GM04503 (cell line): ENCODE data around the gene ADGRA3.
"Not testable (repeated sequence)": the region's sequence is repeated elsewhere in the genome, so short reads cannot be mapped to it uniquely, and the experiment has no call there.

Experiments
- DNase-seq: peaks from one replicate; pipeline ENCODE4 v3.0.0-alpha.2; 2012; ENCODE audit warnings: low read depth

Gene ADGRA3

DNA sequence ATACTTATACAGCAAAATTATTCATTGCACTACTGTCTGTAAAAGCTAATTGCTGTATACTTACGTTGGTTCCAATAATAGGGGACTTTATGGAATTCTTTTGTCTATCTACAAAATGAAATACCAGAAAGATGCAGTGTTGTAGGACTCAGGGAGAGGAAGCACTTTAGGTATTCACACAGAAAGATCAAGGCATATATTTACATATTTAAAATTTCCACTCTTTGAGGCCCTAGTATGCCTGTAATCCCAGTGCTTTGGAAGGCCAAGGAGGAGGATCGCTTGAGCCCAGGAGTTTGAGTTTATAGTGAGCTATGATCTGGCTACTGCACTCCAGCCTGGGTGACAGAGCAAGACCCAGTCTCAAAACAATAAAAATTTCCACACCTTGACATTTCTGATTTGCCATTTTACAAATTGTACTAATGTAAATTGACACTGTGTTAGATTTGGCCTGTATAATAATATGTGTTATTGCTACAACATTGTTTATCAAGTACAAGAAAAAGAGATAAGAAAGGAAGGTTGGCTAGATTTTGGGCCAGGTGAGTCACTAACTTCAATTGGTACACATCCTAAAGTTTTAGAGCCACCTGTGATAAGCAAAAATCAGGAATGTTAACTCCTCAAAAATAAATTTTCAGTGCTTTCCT lies 35.1 kb downstream of the ADGRA3 start:
- no peak for DNase-seq

DNA sequence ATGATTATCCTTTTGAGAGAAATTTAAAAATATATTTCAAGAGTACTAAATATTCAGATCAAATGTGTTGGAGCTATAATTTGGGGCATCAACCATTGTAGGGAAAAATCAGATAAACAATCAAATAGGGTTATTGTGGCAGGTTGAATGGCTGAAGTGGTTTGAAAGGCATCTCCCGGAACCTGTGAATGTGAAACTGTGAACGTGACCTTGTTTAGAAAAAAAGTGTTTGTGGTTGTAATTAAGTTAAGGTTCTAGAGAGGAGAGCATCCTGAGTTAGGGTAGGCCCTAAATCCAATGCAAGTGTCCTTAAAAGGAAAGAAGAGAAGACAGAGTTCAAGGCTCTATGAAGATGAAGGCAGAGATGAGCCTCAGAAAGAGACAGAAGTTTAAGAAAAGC lies 37.4 kb downstream of the ADGRA3 start:
- no peak for DNase-seq

DNA sequence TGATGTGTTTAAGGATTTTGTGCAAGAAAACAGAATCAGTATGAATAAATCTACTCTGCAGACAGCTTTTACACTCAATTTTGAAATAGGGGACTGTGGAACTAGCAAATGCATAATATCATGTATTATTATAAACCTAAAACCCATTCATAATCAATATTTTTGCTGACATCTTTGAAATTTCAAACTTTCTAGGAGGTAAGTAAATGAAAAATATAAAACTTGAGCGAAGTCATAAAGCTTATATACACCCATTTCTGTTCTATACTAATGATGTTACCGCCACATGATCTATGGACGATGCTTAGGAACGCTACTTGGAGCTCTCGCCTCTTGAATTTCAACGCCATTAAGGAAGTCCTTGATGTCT lies 38.1 kb downstream of the ADGRA3 start:
- no peak for DNase-seq

DNA sequence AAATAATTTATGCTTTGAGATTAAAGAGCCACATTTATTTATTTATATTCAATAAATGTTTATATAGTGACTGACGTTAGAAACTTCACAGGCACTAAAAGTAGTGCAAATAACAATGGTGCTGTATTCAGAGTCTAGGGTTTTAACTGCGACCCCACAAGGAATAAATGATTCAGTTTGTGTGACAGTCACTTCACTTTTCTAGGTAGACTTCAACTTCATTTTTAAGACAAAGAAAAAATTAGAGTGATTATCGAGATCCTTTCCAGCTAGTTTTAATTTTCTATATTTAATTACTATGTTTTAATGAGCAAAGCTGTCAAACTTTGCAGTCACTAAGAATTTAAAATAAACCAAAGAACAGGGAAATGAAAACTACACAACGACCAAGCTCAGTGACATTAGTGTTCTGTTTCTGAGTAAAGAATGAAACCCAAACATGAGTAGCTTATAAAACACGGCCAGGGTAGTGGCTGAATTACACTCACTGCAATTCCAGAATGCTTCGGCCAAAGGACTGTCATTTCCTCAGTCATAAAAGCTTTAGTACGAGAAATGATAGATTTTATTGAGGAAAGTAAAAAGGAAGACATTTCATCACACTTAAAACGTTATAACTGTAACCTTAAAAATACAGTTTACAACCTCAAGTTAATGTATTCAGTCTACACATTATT lies 38.6 kb downstream of the ADGRA3 start:
- no peak for DNase-seq

DNA sequence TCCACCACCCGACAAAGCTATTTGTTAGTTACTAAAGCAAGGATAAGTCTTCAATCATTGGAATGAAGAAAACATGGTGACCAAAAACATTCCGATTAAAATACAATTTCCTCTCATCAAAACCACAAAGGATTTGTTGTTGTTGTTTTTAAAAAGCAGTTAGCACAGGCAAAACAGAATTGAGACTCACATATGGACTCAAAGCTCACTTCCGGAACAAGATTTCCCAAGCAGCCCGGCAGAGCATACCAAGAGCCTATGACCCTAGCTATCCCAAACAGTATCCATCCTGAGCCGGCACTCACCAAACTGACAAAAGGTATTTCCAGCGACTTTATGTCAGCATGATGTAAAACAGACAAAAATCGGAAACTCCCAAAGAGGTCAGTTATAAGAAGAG lies 39.9 kb downstream of the ADGRA3 start:
- DNase-seq: no peak

DNA sequence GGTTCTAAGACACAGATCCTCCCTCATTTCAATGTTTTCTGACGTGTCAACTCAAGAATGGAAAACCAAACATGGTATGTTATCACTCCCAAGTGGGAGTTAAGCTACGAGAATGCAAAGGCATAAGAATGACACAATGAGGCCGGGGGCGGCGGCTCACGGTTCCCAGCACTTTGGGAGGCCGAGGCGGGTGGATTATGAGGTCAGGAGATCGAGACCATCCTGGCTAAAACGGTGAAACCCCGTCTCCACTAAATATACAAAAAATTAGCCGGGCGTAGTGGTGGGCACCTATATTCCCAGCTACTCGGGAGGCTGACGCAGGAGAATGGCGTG lies 40.6 kb downstream of the ADGRA3 start:
- not testable (repeated sequence) for DNase-seq

DNA sequence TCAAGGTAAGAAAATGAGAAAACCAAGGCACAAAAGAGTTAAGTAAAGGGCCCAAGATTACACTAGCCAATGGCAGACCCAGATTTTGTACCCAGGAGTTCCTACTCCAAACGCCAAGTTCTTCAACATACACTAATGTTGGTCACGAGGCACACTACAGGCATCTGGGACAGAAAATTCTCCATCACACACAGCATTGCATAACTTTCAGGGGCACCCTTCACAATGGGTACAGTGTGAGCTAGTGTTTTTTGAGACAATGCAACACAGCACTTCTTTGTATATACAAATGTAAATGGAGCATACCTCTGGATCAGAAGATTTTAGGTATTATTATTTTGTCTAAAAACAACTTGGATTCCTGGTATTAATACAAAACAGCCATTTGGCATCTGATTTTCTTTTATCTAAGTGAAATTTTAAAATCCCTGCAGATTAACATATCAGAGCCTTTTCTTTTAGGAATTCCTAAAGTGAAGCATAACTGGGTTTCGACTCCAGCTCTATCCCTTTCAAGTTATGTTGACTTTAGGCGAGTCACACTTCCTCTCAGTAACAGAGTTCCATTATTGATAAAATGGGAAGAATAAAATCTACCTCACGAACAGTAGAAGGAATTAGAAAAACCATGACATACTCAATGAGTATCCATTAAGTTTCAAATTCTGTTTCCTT lies 41.1 kb downstream of the ADGRA3 start:
- no peak for DNase-seq

DNA sequence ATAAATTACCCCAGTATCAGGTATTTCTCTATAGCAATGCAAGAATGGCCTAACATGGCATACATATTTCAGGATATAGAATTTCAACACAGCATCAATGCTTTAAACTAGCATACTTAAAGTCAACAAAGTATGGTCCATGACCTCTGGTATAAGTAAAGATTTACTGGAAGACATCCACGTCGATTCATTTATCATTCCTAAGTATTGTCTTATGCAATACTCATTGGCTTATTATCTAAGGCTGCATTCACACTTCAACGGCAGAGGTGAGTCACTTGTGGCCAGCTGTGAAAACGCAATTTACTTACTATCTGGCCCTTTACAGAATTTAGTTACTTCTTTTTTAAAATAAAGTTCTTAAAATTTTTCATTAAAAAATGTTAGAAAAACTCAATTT lies 42.6 kb downstream of the ADGRA3 start:
- no peak for DNase-seq

DNA sequence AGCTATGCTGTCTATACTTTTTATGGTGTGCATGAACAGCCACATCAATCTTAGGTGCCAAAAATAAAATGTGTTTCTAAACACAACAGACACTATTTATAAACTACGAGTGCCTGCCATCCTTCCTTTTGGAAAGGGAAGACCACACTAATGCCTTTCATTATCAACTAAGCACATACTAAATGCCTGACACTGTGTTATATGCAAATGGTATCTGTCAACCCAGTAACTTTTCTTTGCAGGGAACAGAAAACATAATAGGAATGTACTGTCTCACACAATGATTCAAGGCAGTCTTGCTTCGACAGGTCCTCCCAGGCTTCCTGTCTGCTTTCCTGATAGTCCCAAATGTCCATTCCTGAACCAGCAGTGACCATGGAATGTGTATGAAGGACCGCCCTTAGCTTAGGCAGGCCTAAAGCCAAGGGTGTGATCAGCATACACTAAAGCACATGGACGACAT lies 43.8 kb downstream of the ADGRA3 start:
- DNase-seq: no peak

DNA sequence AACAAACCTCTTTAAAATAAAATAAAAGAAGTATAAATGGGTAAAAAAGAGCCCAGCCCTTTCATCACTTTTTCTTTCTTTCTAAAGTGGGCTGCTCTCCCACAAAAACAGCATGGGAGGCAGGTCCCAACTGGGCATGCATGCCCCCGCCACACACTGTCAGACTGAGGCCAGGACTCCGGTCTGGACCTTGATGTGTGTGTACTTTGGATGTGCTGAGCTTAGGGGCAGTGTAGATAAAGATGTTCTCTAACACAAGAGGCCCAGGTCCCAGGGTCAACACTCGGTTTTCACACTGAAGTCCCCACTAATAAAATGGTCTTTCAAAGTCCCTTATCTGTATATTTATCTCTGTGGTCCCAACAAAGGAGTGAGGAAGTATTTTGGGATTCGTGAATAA lies 44.4 kb downstream of the ADGRA3 start:
- no peak for DNase-seq

DNA sequence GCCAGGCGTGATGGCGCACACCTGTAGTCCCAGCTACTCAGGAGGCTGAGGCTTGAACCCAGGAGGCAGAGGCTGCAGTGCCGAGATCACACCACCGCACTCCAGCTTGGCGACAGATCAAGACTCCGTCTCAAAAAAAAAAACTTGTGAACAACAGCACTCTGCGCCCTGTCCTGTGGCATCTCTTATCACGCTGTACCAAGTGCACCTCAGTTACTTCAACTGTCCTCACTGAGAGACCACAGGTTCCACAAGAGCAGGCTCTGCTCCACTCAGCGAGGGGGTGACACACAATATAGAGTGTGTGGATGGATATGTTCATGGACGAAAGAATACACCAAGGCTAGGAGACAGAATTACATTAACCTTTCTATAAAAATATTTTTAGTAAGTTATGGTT lies 49.3 kb downstream of the ADGRA3 start:
- no peak for DNase-seq

DNA sequence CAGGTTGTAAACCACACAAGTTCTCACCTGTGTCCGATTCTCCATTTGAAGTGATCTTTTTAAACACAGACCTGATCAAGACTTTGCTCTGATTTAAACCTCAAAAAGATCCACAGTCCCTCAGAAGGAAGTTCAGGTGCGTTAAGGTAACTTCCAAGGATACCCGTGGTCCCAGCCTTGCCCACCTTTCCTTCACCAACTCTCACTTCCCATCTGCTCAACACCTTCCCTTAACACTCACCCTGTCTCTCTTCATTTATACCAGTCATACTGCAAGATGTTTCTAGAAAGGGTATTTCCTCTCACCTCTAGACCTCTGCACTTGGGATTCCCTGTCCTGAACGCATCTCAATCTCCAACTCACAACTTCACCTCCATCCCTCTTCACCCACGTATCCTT lies 49.9 kb downstream of the ADGRA3 start:
- no peak for DNase-seq

DNA sequence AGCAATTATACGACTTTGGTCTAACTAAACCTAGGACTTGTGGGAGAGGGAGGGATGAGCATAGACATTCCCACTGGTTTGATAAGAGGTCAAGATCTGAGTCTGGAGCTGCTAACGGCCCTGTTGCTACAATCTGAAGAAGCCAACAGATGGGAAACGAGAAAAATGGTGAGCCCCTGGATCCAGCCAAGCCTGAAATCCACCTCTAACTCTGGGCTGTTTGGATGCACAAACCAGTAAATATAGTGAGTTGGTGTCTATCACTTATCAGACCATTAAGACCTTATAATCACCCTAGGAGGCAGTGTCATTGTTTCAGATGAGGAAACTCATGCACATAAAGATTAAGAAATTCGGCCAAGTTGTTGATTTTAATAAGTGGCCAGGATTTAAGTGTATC lies 50.5 kb downstream of the ADGRA3 start:
- DNase-seq: no peak

DNA sequence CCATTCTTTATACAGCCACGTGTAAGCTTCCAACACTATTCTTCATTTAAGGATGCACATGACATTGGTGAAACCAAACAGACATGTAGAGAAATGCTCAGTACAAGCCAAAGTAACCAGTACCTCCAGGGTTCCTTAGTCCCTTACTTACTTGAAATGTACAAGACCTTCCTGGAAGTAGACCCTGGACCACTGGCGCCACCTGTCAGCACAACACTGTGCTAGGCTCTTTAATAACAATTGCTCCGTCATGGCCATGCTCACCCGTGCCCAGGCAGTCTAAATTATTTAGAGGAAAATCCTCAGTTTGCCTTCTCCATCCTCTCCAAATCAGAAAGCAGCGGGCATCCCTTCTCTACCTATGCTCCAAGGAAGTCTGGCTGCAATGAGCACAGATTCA lies 52.7 kb downstream of the ADGRA3 start:
- DNase-seq: no peak

DNA sequence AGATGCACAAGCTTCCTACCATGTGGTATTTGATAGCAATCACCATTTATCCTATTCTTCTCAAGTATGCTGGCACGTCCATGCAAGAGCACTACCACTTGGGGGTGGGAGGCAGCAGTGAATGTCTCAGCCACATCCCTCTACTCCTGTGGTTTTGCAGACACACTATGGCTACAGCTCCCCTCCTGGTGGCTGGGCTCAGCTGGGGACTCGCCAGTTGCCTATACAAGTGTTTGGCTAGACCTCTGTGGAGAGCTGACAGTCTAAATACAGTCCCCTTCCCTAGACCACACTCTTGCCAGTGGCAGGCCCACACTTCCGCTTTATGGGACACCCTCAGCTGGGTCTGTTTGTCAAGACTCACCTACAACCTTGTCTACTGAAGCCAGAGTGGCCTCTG lies 53.2 kb downstream of the ADGRA3 start:
- no peak for DNase-seq

DNA sequence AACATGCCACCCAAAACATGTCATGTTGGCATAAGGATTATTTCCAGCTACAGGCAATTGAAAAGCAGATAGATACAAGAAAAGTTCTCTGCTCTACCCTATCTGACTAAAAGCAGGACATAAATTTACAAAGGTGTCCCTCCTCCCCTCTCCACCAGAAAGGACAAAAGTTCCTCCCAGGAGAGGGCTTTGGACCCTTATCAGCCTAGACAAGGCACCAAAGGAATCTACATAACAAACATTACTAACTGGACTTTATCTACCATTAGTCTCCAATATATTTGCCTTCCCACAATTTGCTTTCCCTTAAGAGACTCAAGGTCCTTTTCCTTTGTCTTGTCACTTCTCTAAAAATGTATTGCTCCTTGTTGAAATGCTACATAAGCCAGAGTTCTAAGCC lies 55.6 kb downstream of the ADGRA3 start:
- DNase-seq: no peak

DNA sequence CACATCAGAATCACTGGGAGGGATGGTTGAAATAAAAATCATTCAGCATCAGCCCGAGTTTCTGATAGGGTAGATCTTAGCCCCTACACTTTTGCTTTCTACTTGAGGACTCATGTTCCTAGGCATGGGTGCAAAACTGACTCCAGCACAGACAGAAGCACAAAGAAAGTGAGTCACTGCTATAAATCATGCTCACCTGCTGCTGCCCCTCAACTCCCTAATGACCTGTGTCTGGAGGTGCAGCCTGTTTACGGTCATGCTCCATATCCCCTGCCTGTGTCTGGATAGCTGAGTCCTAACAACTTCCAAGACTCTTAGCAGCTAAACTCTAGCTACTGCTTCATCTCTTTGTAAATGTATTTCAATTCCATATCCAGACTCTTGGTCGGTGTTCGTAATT lies 57.8 kb downstream of the ADGRA3 start:
- DNase-seq: no peak

DNA sequence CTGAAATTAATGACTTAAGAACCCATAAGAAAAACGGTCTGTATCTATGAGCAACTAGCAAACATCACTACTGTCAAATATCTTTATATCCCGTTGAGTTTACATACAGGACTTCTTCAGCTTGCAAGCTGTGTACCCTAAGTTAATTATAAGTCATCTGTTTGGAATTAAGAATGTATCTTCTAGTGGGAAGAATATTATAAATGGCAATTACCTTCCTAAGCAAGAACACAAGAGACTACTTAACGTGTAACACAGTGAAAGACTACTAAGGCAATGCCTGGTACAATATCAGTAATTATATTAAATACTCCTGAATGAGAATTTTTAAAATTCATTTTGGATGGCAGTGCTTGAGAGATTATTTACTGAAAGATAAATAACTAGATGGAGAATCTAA lies 58.5 kb downstream of the ADGRA3 start:
- no peak for DNase-seq

DNA sequence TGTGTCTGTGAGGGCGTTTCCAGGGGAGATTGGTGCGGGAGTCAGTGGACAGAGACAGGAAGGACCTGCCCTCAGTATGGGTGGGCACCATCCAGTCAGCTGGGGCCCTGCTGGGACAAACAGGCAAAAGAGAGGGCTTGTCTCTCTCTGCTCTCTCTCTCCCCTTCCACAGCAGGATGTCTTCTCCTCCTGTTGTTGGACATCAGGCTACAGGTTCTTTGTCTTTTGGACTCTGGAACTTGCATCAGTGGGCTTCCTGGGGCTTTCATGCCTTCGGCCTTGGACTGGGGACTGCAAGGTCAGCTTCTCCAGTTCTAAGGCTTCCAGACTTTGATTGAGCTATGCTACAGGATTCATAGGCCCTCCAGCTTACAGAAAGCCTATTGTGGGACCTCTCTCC lies 59.6 kb downstream of the ADGRA3 start:
- no peak for DNase-seq

DNA sequence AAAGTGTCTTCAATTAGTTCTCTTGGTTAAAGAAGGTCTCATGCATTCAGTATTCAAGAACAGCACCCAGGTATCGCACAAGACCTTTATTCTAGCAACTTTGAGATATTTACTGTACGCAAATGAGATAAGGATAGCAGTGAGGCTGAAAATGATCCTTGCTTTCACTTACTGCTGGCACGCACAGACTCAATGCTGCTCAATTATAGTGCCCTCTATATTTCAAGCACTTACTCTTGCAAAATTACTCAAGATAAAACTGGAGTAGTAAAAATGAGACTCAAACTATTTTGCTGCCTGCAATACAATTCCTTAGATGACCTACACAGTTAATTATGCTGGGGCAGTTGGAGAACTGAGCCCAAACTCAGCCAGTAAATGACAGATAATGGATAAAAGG lies 60.9 kb downstream of the ADGRA3 start:
- no peak for DNase-seq

DNA sequence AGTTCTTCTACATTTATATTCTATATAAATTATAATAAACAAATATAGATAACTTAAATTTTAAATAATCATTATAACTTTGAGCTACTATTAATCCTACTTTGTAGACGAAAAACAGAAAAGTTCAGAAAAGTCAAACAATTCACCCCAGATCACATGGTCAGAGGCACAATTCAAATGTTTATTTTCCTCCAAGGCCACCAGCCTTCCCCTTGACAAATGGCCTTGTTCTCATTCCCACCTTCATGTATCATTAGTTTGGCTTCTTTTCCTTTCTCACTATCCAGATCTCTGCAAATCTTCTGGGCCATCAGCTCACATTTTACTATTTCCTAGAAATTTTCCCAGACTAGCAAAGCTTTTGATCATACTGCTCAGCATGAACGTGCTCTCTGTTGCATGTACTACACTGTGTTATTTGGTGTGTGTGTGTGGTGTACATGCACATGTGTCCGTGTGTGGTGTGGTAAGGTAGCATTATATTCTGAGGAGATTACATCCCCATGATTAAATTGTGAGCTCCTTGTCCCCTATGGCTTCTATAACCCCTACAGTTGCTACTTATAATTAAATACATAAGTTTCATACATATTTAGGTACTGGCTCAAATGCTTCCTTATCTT lies 61.5 kb downstream of the ADGRA3 start:
- DNase-seq: no peak

DNA sequence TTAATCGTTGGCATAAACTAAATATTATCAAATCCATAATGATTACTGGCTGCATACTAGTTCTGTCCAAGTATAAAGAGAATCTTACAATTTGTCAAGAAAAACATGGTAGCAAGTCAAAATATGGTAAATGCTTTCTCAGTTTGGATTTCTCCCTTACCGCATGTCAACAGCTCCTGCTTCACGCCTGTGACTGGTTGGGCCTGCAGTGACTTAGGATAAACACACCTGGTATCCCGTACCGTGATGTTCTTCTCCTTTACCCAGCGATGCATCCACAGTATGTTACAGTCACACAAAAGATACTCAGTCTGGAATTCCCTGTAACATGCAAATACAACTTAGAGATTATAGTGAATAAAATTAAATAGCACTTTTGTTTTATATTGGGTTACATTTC lies 71.1 kb downstream of the ADGRA3 start:
- no peak for DNase-seq

DNA sequence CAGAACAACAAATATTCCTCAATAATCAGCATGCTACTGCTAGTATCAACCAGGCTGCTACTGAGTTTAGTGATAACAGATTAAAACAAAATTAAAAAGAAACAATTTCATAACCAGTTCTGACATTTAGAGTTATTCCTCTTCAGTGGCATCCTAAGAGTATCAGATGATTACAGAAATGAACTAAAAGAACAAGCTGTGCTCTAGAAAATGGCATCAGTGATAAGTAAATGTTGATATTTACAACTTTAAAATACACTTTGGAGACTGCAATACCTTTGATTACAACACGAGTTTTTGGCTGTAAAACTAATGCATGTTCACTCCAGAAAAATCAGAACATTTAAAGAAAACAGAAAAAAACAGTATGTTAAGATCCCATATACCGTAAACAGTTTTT lies 72.9 kb downstream of the ADGRA3 start:
- DNase-seq: no peak
